Activated CD8-positive, alpha-beta memory T cell treated with anti-CD3 and anti-CD28 coated beads for 24 hours (primary cell): ENCODE results near the gene MAML2.

ENCODE experiments used
- DNase-seq: peaks from one replicate; pipeline ENCODE4 v3.0.0-alpha.2; 2020

The MAML2 gene

DNA sequence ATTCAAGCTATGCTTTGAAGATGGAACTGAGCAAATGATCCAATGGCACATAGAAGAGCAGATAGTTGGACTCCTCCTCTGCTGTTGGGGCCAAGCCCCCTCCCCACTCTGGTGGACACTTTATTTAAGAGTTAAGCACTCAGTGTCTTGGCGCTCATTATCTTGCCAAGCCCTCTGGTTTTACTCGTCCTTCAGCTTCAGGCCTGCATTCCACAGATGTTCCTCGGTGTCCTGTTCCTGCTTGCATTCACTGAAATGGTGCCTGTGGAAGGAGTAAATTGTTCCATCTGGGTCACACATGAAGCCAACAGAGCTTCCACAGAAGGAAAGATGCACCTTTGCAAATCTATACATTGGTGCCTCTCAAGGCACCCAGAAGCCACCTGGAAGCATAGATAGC is 26.1 kb downstream of the MAML2 start:
- DNase-seq: no peak

DNA sequence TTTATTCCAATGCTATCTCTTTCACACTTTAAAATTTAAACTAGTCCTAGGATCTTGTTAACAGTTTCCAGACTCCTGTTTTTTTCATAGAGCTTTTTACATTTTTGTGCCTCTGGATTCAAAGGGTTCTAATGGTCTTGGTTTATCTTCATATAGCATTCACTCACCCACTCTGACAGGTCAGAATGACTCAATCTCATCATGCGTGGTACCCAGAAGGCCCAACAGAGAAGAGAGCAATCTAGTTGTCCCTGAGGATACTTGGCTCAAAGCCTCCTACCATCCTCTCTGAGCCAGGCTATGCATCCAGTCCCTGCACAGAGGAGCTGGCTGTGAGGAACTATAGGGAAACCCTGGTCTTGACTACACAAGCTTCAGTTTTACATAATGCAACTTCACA is 27.5 kb downstream of the MAML2 start:
- DNase-seq: no peak

DNA sequence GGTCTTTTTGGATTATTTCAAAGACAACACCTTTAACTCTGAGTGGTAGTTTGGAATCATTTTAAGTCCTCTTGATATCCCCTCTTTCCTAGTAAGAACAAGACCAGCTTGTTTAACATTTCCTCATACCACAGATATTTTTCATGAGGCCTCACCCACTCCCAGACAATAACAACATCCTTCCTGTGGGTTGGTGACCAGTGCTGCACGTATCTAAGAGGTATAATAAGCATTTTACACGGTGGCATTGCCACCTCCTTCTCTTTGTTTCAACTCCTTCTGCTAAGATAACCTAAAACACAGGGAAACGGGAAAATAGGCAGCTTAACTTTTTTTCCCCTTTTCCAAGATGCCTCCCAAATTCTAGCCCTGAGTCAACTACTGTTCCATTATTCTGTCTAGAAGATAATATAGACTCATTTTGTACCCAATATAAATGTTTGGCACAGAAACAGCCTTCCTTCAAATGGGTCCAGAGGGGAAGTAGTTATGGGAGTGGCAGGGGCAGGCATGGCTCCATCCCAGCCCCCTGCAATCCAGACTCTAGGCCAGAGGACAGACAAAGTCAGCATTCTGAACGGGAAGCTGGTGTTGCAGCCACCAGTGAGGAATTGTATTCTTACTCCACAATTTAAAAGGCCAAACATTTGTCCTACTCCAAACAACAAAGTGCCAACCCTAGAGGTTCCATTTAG is 28.5 kb downstream of the MAML2 start:
- no peak for DNase-seq

DNA sequence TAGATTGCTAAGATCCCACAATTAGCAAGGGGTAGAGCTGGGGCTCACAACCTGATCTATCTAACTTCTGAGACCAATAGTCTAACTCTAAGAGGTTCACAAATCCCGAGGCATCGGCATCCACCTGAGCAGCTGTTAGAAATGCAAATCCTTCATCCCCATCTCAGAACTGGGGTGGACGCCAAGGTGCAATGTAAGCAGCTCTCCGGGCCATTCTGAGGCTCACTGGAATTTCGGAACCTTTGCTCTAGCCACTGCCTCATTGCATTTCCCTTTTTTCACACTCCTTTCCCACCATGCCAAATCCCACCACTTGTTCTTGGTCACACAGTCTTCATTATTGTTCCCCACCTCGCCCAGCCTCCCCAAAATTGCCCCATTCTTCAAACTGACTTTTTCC is 29.8 kb downstream of the MAML2 start:
- DNase-seq: no peak

DNA sequence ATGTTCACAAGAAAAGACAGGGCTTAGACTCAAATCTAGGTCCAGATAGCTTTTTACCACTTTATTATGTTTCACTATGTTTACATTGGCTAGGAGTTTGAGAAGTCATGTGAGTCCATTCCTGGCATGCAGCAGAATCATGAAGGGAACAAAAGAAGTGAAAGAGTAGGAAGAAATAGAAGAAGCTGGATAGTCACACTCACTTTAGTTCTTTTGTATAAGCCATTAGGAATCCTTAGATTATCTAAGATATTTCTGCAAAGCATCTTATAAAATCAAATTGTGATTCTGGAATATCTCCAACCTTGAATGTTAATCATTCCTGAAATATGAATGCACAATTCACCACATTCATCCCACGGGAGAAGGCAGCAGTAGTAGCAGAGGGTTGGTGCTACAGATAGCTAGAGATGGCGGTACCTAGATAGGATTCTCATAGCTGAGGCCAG is 31.9 kb downstream of the MAML2 start:
- no peak for DNase-seq

DNA sequence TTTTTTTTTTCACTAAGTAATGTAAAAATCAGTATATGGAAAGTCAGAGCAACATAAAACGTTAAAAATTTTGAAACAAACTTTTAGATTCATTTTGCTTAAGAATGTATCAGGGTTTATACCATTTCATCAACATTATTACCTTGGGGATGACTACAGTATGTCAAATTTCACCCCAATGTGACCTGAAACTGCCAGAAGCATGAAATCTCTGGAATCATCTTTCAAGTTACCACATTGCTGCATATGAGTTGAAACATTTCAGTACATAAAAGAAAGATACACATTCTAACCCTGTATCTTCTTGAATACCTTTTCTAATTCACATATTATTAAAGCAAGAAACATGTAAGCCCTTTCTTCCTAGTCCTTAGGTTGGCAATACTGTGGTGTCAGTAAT is 32.8 kb downstream of the MAML2 start:
- DNase-seq: no peak

DNA sequence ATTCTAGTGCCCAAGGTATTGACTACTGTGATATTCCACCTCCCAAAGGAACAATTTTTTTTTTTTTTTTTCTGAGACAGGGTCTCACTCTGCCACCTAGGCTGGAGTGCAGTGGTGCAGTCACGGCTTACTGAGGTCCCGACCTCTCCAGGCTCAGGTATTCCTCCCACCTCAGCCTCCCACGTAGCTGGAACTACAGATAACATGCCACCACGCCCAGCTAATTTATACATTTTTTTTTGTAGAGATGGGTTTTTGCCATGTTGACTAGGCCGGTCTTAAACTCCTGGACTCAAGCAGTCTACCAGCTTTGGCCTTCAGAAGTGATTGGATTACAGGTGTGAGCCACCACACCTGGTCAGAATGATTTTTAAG is 33.4 kb downstream of the MAML2 start:
- no peak for DNase-seq

DNA sequence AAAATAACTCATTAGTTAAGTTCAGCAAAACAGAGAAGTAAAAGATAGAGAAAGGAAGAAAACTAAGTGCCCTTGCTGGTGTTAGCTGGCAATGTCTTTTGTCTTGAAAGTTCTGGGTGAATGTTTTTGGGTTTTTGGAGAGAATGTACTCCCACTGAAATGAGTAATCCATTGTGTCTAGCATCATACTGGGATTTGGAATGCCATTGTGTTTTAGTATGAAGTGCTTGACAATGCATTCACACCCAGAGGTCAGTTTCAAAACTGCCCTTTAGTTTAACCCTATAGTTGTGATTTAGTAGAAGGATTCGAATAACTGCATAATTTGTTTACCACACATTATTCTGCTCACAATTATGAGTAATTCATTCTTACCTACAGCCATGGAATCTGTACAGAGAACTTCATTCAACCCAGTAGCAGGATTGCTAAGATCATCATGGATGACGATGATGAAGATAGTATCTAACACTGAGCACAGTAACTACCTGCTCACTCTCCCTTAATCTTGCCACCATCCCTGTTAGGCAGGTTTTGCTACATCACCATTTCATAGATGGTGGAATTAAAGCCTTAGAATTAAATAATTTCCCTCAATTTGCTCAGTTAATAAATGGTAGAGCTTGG is 33.9 kb downstream of the MAML2 start:
- no peak for DNase-seq

DNA sequence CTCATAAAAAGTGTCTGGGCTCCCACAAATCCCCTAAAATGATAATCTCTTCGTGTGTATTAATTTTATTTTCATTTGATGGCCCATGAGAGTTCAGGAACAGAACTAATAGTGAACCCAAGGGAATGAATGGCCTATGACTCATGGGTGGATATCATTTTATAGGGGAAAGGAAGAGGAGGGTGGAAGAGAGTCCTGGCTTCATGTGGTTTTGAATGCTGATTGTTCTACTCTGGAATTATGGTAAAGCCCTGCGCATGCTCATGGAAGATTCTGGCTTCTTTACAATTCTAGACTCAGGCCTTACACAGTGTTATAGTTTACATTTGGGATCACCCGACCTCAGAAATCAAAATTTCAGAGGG is 35.2 kb downstream of the MAML2 start:
- no peak for DNase-seq

DNA sequence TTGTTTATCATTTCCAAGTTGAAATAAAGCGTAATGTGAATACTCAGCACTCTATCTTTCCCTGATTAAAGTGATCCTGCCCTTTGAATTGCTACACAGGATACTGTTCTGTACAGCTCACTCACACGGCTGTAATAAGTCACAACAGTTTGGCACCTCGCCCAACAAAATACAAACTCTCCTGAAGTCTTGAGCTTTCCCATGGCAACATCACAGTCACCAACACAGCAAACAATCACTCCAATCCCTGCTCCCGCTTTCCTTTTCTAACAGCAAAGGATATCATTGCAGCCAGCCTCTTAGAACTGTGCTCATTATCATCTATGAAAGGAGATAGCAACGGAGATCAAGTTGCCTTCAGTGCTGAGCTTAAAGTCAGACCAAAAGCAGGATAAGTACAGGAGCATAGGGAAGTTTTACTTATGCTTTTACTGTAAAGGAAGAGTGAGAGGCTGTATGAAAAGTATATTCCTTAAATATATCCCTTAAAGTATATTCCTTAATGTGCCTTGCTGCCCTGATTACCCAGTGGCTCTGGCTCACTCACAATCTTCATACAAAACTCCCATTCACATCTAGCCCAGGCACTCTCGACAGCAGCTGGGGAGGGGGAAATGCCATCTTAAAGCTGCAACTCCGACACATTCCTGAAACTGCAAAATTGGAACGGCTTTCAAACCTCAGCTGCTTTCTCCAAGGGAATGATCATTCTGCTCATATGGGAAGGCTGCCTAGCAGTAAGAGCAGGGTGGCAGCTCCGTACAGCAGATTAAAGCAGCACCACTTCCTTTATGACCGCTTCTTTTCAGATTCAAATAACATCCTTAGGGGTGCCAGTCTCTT is 35.8 kb downstream of the MAML2 start:
- no peak for DNase-seq

DNA sequence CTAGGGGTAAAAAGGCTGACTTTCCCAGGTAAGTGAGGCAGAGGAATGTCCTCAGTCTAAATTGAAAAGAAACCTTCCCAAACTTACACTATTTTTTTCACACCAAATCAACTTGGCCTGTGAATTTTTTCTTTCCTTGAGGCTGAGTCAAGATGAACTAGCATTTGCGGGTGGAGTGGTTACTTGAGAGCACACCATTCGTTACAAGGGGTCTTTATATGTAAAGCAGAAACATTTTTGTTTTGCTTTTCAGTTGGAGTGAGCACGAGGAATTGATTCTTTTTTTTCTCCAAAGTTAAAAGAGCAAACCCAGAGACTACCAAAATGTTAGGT is 36.4 kb downstream of the MAML2 start:
- no peak for DNase-seq

DNA sequence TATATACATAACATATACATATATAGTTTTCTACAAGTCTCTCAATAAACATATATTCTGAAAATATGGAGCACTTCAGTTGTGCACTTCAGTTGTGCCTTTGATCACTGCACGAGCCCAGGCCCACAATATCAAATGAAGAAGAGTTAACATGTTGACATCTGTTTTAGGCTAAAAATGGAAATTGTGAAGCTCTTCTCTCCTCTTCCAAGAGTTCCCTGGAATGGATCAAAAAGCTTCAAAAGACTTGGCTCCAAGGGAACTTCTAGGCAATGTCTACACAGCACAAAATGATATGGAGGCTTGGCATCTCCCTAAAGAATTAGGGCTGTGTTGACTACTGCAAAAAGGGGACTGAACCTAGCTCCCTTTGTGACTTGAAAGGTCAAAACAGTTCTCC is 36.9 kb downstream of the MAML2 start:
- DNase-seq: no peak

DNA sequence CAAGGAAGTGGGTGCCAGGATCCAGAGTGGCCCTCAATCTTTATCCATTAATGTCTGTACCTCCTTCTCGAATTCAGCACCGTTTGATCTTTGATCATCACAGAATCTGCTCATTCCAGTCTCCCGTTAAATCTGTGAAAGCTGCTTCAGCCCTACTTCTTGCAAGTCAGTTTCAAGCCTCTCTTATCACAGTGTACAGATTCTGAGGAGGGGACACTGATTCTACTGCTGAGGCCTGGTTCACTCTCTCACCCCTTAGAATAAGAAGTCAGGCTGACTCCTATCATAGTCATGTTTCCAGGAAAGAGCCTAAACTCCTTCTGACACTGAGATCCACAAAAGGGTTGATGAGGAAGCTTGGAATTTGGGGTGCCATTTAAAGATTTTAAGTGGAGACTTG is 39.0 kb downstream of the MAML2 start:
- DNase-seq: no peak

DNA sequence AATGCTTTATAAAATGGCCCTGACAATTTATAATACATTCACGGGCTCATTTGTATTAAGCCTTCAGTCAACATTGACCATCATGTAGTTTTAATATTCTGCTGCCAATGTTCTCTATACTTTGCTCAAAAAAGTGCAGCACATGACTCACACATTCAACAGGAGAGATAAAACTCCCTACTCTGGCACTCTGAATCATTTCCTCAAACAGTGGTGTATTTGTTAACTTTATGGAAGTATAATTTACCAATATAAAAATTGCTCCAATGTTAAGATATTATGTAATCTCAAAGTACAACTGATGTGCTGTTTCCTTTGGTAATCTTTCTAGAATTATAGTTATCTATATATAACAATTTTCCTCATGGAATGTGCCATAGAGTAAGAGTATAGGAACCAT is 39.9 kb downstream of the MAML2 start:
- DNase-seq: no peak

DNA sequence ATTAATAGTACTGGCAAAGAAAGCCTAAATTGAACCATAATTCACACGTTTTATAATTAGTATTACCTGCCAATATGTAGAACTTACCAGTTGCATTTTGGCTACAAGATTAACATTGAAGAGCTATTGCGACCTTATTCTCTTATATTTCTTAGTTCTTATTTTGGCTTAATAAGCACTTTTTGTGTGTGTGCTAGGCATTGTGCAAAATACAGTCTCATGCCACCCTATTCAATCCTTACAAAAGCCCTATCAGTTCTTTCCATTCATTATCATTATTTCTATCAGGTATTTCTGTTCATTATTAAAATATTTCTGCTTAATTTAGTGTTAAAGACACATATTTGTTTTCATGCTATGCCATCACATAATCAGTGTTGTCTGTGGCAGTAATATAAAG is 41.2 kb downstream of the MAML2 start:
- DNase-seq: no peak

DNA sequence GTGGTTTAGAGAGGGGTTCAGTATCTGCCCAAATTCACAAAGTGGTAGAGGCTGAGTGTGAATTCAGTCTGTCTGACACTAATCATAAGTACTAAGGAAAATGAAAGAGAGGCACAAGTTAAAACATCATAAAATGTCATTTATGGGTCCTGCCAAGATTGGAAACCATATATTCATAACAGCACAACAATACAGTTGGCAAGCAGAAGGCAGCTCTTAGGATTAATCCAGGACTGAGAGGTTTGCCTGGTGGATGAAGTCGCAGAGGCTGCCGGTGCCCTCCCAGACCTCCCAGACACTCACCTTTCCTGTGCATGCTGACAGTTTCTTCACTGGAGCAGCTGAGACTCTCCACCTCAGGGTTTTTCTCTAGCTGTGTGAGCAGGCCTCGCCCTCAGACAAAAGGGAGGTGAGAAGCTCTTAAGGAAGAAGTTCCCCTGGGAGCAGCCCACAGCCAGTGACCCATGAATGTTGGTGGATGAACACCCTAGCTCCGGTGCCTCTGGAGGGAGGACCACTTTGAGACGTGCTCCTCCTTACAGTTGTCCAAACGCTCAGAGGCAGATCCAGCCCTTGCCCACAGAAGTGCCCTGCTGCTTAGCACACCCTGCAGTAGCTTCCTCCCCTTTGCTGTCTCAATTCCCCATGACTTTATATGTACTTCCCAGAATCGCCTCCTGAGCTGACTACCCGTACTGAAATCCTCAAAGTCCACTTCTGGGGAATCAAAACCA is 43.7 kb downstream of the MAML2 start:
- DNase-seq: no peak

DNA sequence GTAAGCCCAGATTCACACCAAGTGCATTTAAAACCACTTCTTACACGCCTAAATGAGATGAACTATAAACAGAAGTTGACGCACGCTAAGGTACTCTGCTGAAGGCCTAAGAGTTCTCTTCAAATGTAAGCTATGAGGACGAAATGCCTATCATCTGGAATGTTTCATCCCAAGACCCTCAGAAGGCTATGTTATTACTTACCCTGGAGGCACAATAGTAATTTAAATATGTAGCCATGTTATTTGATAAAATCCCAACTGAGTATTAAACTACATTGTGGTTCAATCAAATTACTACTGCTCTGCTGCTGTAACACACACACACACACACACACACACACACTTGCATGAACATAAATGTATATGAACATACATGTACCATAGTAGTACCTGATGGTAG is 47.6 kb downstream of the MAML2 start:
- no peak for DNase-seq

DNA sequence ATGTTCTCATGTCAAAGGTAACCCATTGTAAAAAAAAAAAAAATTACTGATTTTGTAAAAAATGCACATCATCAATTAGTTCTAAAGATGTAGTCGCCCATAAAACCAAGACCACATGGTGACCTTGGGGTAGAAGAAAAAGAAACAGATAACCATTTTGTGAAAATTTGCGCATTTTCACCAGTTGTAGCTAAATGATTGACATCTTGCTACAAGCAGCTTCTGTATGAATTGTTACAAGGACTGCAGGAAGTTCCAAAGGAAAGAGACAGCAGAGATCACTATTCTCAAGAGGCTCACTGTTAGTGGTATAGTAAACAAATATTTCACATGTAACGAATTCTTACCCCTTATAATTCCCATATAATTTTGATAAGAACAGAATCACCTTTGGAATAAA is 48.7 kb downstream of the MAML2 start:
- no peak for DNase-seq

DNA sequence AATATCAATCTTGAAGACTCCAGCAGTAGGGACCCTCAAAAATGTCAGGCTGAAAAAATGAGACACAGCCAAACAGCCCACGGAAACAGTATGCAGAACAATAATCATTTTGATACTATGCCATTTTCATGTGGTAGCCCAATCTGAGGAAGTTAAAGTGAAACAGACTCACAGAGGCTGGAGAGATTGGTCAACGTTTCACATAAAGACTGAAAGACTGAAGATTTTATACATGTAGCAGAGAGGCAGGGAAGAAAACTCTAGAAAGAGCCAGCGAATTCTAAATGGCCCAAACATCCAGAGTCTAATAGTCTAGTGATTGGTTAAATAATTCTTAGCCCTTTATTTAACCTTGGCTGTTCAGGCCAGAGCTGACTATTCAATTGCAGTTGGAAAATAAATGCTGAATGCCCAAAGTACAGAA is 49.4 kb downstream of the MAML2 start:
- DNase-seq: no peak

DNA sequence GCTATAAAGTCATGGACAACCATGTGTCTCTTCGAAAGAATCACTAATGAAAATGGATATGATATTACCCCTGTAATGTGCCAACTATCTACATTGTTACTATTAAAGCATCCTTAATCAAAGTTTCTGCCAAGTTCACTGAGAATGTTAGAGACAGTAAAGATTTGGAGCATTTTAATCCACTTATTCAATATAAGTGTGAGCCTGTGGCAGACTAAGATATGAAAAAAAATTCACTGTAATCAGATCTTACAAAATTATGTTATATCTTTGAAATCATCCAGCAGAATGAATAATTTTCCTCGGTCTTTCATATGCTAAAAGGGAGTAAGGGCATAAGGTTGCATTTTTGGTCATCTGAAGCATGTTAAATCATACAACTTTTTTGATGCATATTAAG is 49.9 kb downstream of the MAML2 start:
- no peak for DNase-seq

DNA sequence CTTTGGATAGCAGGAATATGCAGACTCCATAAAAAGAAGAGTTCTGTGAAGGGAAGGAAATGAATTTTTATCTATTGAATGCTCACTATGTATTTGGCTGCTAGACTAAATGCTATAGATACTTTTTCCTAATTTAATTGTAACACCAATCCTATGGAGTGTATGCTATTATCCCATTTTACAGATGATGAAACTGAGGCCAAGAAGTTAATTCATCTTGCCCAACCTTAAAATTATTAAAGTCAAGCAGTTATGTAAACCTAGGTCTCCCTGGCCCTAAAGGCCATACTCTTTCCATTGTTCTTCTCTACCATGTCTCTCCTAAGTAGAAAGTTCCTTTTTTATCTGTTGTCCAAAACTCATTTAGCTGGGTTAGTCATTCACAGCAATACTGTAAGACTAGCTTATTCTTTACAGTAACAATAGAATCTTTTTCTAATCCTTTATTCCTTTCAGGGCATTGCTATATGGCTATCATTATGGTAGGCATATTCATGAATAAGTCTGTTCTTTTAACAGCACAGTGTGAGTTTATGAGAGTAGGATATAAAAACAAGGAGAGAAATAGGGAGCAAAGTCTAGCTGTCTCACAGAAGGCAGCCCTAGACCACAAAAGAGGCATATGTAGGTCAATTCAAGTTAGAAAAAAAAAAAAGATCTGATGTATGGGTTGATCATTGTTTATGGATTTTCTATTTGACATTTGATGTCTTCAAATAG is 50.5 kb downstream of the MAML2 start:
- DNase-seq: no peak

DNA sequence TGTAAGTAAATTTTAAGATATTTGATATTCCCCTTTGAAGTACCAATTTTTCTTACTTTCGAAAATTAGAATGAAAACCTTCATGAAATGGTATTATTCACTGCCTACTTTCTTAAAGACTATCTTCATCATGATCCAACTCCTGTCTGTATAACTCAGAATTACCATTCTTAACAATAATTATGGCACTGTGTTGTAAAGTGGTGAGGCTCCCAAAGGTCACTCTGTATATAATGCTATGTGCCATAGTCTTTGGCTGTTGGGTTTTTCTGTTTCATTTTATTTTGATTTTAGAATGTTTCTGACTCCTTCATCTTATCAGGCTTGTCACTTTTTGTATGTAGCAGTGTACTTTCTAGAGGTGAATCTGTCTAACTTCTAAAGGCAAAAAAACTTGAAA is 52.4 kb downstream of the MAML2 start:
- DNase-seq: no peak

DNA sequence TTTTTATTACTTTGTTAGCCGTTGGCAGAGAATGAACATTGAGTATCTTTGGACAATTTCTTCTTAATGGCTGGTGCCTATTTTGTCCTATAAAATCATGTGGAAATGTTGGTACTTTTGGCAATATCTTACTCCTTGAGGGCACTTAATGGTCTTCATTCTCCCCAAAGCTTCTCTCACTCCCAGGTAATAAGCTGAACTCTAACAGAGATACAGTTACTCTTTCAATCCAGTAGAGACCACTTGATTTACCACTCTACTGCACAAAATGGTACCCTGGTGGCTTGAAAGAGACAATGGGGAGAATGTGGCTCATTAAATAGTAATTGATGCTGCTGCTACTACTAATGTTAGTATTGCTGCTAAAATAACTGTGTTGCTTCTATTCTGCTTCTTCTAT is 53.0 kb downstream of the MAML2 start:
- DNase-seq: no peak
